ENCODE measurements around the gene BABAM2. TPM values are rescaled to one million over a fixed set of nuclear protein-coding genes. Genes with fewer than 3 reads are reported as not detected.

The BABAM2 gene
- total and polyA plus RNA-seq, 4 donors: 9.9 to 17.0 (median 13.9) TPM

DNA sequence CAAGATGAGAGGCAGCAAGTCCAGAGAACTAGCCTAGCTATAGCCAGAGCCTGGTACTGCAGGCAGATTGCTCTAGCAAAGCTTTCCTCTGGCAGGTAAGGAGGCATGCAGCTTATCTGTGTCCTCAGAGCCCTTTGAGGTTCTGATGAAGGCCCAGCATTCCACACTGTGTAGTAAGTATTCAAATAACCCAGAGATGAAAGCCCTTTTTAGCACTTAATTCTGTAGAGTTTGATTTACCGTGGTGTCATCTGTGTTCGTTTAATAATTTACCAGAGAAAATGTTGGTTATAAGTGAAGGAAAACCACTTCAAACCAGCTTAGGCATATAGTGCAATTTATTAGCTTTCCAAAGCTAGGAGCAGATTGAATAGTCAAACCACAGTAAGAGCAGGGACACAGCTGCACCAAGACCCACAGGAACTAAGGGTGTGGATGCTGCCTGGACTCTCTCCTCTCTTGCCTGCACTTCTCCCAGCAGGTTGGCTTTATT is 226.6 kb downstream of the BABAM2 start:
- no peak for TF ChIP-seq FOXA2 (IDR thresholded peaks at IDR 0.05)
- TF ChIP-seq, protein P1, sequence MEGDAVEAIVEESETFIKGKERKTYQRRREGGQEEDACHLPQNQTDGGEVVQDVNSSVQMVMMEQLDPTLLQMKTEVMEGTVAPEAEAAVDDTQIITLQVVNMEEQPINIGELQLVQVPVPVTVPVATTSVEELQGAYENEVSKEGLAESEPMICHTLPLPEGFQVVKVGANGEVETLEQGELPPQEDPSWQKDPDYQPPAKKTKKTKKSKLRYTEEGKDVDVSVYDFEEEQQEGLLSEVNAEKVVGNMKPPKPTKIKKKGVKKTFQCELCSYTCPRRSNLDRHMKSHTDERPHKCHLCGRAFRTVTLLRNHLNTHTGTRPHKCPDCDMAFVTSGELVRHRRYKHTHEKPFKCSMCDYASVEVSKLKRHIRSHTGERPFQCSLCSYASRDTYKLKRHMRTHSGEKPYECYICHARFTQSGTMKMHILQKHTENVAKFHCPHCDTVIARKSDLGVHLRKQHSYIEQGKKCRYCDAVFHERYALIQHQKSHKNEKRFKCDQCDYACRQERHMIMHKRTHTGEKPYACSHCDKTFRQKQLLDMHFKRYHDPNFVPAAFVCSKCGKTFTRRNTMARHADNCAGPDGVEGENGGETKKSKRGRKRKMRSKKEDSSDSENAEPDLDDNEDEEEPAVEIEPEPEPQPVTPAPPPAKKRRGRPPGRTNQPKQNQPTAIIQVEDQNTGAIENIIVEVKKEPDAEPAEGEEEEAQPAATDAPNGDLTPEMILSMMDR (IDR thresholded peaks at IDR 0.05; ENCODE audit: low read depth, low read length, missing input control): no peak
- TF ChIP-seq, protein P2, sequence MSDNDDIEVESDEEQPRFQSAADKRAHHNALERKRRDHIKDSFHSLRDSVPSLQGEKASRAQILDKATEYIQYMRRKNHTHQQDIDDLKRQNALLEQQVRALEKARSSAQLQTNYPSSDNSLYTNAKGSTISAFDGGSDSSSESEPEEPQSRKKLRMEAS (IDR thresholded peaks at IDR 0.05): no peak
- no peak for TF ChIP-seq JUND (IDR thresholded peaks at IDR 0.05)
- TF ChIP-seq RAD21 (IDR thresholded peaks at IDR 0.05): no peak
- TF ChIP-seq GABPA (IDR thresholded peaks at IDR 0.05 in 1 of 2, conservative IDR thresholded peaks at IDR 0.05 in 1 of 2): no peak
- TF ChIP-seq, protein P3, sequence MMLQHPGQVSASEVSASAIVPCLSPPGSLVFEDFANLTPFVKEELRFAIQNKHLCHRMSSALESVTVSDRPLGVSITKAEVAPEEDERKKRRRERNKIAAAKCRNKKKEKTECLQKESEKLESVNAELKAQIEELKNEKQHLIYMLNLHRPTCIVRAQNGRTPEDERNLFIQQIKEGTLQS (IDR thresholded peaks at IDR 0.05): no peak
- TF ChIP-seq NR2F2 (IDR thresholded peaks at IDR 0.05): no peak
- no peak for TF ChIP-seq FOXA1 (IDR thresholded peaks at IDR 0.05)
- TF ChIP-seq, protein P4, sequence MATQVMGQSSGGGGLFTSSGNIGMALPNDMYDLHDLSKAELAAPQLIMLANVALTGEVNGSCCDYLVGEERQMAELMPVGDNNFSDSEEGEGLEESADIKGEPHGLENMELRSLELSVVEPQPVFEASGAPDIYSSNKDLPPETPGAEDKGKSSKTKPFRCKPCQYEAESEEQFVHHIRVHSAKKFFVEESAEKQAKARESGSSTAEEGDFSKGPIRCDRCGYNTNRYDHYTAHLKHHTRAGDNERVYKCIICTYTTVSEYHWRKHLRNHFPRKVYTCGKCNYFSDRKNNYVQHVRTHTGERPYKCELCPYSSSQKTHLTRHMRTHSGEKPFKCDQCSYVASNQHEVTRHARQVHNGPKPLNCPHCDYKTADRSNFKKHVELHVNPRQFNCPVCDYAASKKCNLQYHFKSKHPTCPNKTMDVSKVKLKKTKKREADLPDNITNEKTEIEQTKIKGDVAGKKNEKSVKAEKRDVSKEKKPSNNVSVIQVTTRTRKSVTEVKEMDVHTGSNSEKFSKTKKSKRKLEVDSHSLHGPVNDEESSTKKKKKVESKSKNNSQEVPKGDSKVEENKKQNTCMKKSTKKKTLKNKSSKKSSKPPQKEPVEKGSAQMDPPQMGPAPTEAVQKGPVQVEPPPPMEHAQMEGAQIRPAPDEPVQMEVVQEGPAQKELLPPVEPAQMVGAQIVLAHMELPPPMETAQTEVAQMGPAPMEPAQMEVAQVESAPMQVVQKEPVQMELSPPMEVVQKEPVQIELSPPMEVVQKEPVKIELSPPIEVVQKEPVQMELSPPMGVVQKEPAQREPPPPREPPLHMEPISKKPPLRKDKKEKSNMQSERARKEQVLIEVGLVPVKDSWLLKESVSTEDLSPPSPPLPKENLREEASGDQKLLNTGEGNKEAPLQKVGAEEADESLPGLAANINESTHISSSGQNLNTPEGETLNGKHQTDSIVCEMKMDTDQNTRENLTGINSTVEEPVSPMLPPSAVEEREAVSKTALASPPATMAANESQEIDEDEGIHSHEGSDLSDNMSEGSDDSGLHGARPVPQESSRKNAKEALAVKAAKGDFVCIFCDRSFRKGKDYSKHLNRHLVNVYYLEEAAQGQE (IDR thresholded peaks at IDR 0.05): no peak
- TF ChIP-seq YY1 (IDR thresholded peaks at IDR 0.05): no peak
- Histone ChIP-seq H3K36me3 (ENCODE audit: control insufficient read depth in 4 of 4, insufficient read depth in 3 of 4, low read depth in 1 of 4, low read length in 3 of 4) (no peaks in the 10 kb centered on the region), H3K27me3 (ENCODE audit: control insufficient read depth in 4 of 4, insufficient read depth in 4 of 4, low read length in 3 of 4) (no peaks in the 10 kb centered on the region), H3K27ac (ENCODE audit: low read depth in 1 of 2, low read length in 2 of 2) (no peak overlapping the region), H3K4me1 (ENCODE audit: control insufficient read depth in 4 of 4, insufficient read depth in 4 of 4, low read length in 3 of 4) (no peaks in the 10 kb centered on the region), H3K9me3 (ENCODE audit: control insufficient read depth in 4 of 4, low read length in 3 of 4) (no peaks in the 10 kb centered on the region), H3K9ac (ENCODE audit: low read depth in 1 of 2, low read length in 2 of 2) (no peak overlapping the region), H3K4me3 (ENCODE audit: low read depth in 1 of 3, low read length in 3 of 3) (no peak overlapping the region)
- 73% methylated on average over 2 of the region's 2 CpGs for WGBS
- no peak for DNase-seq (ENCODE audit: low spot score)

DNA sequence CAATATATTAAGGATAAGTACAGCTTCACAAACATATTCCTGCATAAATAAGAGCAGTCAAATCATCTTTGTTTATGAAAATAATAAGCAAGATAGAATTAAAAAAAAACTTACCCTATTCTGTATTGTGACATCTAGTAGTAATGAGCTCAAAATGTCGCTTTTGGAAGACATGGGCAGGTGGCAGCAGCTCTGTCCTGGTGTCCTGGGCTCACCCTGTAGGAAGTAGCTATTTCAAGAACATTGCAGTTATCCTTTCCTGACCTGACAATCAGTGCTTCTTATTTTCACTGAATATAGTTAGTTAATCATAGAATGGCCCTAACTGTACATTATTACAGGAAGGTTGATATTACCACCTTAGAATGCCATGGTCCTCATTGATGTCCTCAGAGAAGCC is 229.1 kb downstream of the BABAM2 start:
- 100% methylated on average over 1 of the region's 1 CpG for WGBS
- TF ChIP-seq FOXA1 (IDR thresholded peaks at IDR 0.05): no peak
- TF ChIP-seq, protein P4 (IDR thresholded peaks at IDR 0.05): no peak
- TF ChIP-seq HNF4G (IDR thresholded peaks at IDR 0.05): no peak
- TF ChIP-seq, protein P2 (IDR thresholded peaks at IDR 0.05): no peak
- no peak for TF ChIP-seq RXRA (IDR thresholded peaks at IDR 0.05)
- no peak for TF ChIP-seq JUND (IDR thresholded peaks at IDR 0.05)
- TF ChIP-seq YY1 (IDR thresholded peaks at IDR 0.05): no peak
- no peak for TF ChIP-seq FOXA2 (IDR thresholded peaks at IDR 0.05)
- no peak for TF ChIP-seq NR2F2 (IDR thresholded peaks at IDR 0.05)
- TF ChIP-seq, protein P3 (IDR thresholded peaks at IDR 0.05): no peak
- TF ChIP-seq TAF1 (conservative IDR thresholded peaks at IDR 0.05): no peak
- no peak for TF ChIP-seq EGR1 (IDR thresholded peaks at IDR 0.05; ENCODE audit: low read depth in 2 of 2)
- no peak for TF ChIP-seq SP1 (IDR thresholded peaks at IDR 0.05)
- no peak for TF ChIP-seq HNF4A (conservative IDR thresholded peaks at IDR 0.05)
- TF ChIP-seq, protein P1 (IDR thresholded peaks at IDR 0.05; ENCODE audit: low read depth, low read length, missing input control): no peak
- TF ChIP-seq GABPA (IDR thresholded peaks at IDR 0.05 in 1 of 2, conservative IDR thresholded peaks at IDR 0.05 in 1 of 2): no peak
- no peak overlapping the region for H3K4me3 ChIP-seq (ENCODE audit: low read depth in 1 of 3, low read length in 3 of 3)
- no peaks in the 10 kb centered on the region for H3K27me3 ChIP-seq (ENCODE audit: control insufficient read depth in 4 of 4, insufficient read depth in 4 of 4, low read length in 3 of 4)
- DNase-seq (ENCODE audit: low spot score): no peak
- no peak overlapping the region for H3K27ac ChIP-seq (ENCODE audit: low read depth in 1 of 2, low read length in 2 of 2)
- H3K36me3 ChIP-seq (ENCODE audit: control insufficient read depth in 4 of 4, insufficient read depth in 3 of 4, low read depth in 1 of 4, low read length in 3 of 4): no peaks in the 10 kb centered on the region
- H3K9me3 ChIP-seq (ENCODE audit: control insufficient read depth in 4 of 4, low read length in 3 of 4): no peaks in the 10 kb centered on the region
- H3K9ac ChIP-seq (ENCODE audit: low read depth in 1 of 2, low read length in 2 of 2): no peak overlapping the region
- no peaks in the 10 kb centered on the region for H3K4me1 ChIP-seq (ENCODE audit: control insufficient read depth in 4 of 4, insufficient read depth in 4 of 4, low read length in 3 of 4)

Data from liver (tissue), 9 donors.